ENCODE results near the gene PLXDC2.

- TF ChIP-seq POLR2A (IDR thresholded peaks at IDR 0.05; ENCODE audit: borderline replicate concordance, extremely low read depth, insufficient read depth, insufficient read length) (no peak), EGR1 (IDR thresholded peaks at IDR 0.05; ENCODE audit: low read depth) (no peak), CTCF (IDR thresholded peaks at IDR 0.05 in 2 of 3, conservative IDR thresholded peaks at IDR 0.05 in 1 of 3; ENCODE audit: borderline replicate concordance in 1 of 3, insufficient read depth in 1 of 3, low read depth in 2 of 3, low read length in 2 of 3) (no peak), REST (IDR thresholded peaks at IDR 0.05; ENCODE audit: low read depth) (no peak)
Observed at GRCh38 chr10:20274571-20274970, 458.3 kb downstream of the PLXDC2 start.

Measured in HCT116 (cell line).